GM18498 (cell line): ENCODE measurements around the gene DCAF7.

Source experiments
- ATAC-seq: cut with Tn5 transposase; IDR thresholded peaks from one replicate; pipeline ENCODE4 v1.9.1; 2021; ENCODE audit warnings: mild to moderate bottlenecking, moderate library complexity; ENCODE audit not compliant: unreplicated experiment

Gene DCAF7

DNA sequence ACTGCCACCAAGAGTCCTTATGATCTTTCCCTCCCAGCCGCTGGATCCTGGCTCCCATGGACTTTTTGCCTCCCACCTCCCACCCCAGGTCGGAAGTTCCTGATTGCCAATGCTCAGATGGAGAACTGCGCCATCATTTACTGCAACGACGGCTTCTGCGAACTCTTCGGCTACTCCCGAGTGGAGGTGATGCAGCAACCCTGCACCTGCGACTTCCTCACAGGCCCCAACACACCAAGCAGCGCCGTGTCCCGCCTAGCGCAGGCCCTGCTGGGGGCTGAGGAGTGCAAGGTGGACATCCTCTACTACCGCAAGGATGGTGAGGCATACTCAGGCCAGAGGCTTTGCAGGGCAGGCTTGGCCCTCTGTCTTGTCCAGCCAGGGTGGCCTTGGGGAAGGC, 26.2 kb upstream of the DCAF7 start:
- no peak for ATAC-seq

DNA sequence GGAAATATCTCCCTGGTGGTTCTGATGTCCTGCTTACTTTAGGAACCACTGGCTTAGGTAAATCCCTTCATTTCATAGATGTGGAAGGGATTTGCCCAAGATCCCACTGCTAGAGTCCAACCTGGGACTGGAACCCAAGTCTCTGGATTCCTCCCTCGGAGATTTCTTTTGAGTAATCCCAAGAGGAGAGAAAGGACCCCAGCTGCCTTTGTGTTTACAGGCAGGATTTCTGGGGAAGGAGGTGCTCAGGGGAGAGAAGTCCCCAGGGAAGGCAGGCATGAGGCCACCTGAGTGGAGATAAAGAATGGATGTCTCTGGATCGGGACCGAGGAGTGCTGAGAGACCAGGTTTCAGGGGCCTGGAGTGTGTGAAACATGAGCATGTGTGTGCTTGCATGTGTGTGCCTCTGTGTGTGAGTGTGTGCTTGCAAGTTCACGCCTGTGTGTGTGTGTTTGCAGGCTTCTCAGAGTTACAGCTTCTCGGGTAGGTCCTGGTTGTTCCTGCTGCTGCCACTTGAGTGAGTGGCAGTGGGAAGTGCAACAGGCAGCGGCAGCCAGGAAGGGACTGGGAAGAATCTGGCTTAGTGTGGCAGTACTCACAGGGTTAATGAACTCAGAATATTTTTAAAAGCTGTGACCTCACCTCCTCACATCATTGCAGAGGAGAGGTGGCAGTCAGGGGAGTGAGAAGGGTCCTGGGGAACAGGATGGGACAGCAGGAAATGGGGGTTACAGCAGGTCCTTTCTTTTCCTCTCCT, 24.9 kb upstream of the DCAF7 start:
- ATAC-seq = no peak

DNA sequence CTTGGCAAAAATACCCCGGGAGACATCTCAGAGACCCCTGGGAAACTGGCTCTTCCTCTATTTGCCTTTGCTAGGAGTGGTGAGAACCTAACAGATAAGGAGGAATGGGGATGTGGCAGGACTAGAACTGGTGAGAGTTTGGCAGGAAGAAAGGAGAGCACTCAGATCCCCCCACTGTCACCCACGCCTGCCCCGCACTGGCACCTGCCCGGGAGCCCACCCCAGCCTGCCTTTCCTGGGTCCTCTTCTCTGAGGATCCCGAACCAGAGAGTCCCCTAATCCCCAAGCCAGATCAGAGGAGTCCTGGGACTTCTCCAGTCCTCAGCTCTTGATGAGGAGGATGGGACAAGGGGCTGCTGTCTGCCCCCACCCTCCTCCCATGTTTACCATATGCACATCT, 23.4 kb upstream of the DCAF7 start:
- no peak for ATAC-seq

DNA sequence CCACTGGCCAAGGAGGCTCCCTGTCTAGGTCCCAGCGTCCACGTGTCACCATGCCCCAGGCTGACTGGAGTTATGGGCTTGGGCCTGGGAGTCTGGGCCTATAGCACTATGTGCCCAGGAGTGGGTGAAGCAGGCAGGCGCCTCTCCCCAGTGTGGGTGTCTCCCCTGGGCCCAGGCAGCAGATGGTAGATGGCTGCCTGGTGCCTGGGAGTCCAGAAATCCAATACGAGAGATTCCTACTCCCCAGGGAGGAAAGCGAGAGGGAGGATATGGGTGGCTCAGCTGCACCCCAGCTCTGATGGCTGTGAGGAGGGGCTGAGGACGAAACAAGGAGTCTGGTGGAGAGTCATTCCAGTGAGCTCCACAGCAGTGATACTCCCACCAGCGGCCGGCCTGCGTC, 22.1 kb upstream of the DCAF7 start:
- ATAC-seq = no peak

- ATAC-seq = no peak
Measured at GRCh38 chr17:63529711-63530556, 20.3 kb upstream of the DCAF7 start.

DNA sequence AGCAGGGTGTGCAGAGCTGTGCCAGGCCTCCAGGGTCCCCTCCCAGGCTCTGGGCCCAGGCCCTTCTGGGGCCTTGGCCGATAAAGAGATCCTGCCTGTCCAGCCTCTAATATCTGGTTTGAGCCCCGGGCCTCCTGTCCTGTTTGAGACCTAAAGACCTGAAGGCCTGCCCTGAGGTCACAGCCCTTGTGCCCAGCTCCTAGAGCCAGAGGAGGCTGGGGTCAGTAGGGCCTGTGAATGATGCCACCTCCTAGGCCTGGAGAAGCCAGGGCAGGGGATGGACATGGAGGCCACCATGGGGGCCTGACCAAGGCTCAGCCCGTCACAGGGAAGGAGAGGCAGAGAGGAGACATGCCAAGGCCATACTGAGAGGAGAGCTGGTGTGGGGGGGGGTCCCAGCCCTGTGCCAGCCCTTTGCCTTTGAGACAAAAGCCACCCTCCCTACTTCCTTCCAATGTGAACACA, 19.7 kb upstream of the DCAF7 start:
- no peak for ATAC-seq

DNA sequence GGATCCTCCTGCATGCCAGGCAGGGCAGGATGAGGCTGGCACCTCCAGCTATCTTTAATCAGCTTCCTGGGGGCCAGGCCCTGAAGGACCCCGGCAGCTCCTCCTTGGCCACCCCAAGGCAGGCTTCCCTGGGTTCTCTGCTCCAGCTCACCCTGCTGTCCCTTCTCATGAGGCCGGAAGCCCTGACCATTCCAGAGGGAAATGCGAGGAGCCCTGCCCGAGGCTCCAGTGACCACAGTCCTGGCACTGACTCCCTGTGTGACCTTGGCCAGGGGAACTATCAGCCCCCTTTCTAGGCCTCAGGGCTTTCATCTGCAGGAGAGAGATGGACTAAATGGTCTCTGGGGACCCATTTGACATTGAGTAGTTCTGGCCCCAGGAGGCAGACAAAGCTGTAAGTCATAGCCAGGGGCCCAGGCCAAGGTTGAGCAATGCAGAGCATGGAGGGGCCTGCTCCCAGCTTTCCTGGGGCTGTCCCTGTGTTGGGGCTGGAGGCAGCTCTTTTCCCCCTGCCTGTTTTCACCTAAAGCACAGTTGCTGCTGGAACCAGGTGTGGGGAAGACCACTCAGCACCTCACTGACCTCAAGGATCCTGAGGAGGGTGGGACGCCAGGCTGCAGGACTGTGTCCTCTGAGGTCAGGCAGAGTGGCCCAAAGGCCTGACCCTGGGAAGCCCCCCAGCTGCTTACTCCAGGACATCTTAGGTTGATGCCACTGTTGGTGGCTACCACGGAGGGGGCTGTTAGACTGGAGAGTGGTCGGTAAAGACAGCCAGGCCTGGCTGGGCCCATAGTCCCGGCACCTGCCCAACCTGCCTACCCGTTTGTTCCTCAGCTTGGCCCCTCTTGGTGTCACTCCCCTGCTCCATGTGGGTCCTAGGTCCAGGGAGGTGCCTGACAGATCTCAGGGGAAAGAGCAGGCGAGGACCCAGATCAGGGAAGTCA, 19.0 kb upstream of the DCAF7 start:
- ATAC-seq = no peak

- no peak for ATAC-seq
Measured at GRCh38 chr17:63533433-63534077, 16.7 kb upstream of the DCAF7 start.

DNA sequence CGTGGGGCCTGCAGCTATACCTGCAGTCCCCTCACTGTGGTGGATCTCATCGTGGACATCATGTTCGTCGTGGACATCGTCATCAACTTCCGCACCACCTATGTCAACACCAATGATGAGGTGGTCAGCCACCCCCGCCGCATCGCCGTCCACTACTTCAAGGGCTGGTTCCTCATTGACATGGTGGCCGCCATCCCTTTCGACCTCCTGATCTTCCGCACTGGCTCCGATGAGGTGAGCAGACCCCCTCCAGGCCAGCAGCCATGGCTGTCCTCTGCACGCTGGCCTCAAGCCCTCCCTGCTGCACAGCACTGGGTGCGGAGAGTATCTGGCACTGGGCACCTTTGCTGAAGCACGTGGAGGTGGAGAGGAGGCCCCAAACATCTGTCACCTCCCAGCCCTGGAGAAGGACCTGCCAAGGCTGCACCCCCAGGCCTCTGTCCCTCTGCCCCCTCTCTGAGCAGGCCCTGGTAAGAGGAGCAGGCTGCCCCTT, 16.2 kb upstream of the DCAF7 start:
- no peak for ATAC-seq

DNA sequence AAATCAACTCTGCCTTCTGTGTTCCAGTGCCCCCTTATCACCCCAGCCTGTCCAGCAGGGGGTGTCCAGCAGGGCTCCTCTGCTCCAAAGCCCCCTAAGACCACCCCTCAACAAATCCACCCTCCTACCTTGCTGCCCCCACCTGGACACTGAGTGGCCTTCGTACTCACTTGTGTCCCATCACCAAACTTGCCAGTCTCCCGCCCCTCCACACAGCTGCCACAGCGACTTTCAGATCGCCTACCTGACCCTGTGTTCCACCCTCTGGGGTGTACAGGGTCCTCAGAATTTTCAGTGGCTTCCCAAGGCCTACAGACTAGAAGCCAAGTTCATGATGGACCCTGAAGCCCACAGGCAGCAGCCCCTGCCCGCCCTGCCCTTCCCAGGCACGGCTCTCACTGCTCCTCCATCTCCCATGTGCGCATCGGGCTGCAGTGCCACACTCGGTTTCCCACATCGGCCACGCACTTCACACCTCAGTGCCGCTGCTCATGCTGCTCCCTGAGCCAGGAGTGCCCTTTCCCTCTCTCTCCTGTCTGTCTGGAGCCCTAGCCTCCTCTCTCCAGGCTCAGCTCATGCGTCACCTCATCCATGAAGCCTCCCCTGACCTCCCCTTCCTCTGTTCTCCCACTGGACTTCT, 15.3 kb upstream of the DCAF7 start:
- ATAC-seq = no peak

DNA sequence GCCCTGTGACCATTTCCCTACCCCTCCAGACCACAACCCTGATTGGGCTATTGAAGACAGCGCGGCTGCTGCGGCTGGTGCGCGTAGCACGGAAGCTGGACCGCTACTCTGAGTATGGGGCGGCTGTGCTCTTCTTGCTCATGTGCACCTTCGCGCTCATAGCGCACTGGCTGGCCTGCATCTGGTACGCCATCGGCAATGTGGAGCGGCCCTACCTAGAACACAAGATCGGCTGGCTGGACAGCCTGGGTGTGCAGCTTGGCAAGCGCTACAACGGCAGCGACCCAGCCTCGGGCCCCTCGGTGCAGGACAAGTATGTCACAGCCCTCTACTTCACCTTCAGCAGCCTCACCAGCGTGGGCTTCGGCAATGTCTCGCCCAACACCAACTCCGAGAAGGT, 14.6 kb upstream of the DCAF7 start:
- no peak for ATAC-seq

DNA sequence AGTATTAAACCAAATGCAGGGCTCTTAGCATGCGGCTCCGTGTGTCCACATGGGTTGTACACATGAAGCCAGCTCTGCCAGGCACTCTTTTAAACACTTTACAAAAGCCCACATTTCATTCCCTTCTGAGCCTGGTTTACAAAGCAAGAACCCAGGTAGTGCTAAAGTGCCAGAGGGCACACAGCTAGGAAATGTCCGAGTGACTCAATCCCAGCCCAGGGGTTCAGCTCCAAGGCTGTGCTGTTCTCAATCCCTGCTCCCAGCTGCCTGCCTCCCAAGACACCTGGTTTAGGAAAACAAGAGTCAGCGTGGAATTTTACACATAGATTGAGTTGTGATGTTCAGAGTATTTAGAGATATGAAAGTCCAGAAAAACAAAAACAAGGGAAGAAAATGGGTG, 13.3 kb upstream of the DCAF7 start:
- no peak for ATAC-seq

DNA sequence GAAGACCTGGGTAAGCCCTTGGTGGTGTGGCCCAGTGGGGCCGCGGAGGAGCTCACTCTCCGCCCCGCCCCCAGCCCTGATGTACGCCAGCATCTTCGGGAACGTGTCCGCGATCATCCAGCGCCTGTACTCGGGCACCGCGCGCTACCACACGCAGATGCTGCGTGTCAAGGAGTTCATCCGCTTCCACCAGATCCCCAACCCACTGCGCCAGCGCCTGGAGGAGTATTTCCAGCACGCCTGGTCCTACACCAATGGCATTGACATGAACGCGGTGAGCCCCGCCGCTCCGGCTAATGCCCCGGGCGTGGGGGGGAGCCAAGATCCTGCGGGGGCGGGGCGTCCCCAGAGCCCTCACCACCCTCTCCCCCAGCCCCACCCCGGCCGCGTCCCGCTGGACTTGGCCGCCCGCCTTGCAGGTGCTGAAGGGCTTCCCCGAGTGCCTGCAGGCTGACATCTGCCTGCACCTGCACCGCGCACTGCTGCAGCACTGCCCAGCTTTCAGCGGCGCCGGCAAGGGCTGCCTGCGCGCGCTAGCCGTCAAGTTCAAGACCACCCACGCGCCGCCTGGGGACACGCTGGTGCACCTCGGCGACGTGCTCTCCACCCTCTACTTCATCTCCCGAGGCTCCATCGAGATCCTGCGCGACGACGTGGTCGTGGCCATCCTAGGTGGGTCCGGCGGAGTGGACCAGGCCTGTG, 12.1 kb upstream of the DCAF7 start:
- no peak for ATAC-seq

GRCh38 chr17:63538693-63539595, 11.3 kb upstream of the DCAF7 start:
- ATAC-seq = no peak

- no peak for ATAC-seq
Measured at GRCh38 chr17:63540590-63540989, 9.7 kb upstream of the DCAF7 start.

GRCh38 chr17:63542218-63542545, 8.1 kb upstream of the DCAF7 start:
- no peak for ATAC-seq

- no peak for ATAC-seq
Measured at GRCh38 chr17:63542942-63543821, 7.1 kb upstream of the DCAF7 start.
